HEK293 (cell line): ENCODE measurements around the gene GNAS-AS1.

Experiments used
- CTCF ChIA-PET: fragments of 350-600 bp; formaldehyde crosslinking; extraction: SDS; loops from one replicate; lab custom pipeline; 2021; ENCODE audit warnings: antibody characterized with exemption; lab: Yijun Ruan, JAX
- POLR2A ChIA-PET: fragments of 300-600 bp; formaldehyde crosslinking; extraction: SDS; loops from one replicate; lab custom pipeline; 2020; ENCODE audit warnings: antibody characterized with exemption, inconsistent platforms; lab: Yijun Ruan, JAX
- H3K27ac ChIP-seq: fragments of 200-500 bp; sonication (Bioruptor generic); 2 replicates; pipeline ENCODE4 v1.5.1; 2014; ENCODE audit warnings: low read depth, low read length, control low read depth, inconsistent platforms; ENCODE audit errors: extremely low read depth
- H3K36me3 ChIP-seq, 2 experiments: fragments of 200-500 bp in 1 of 2; sonication (Bioruptor generic) in 1 of 2; 1 replicate in 1 of 2; 2 replicates in 1 of 2; pipeline ENCODE4 v1.5.1; 2014 to 2017; ENCODE audit warnings: inconsistent platforms in 2 of 2, low read length in 2 of 2; ENCODE audit not compliant: control insufficient read depth in 2 of 2, insufficient read depth in 1 of 2
- H3K4me1 ChIP-seq: fragments of 200-500 bp; sonication (Bioruptor generic); 2 replicates; pipeline ENCODE4 v1.5.1; 2014; ENCODE audit warnings: mild to moderate bottlenecking, low read length, inconsistent platforms; ENCODE audit not compliant: control insufficient read depth, insufficient read depth
- H3K4me3 ChIP-seq: 2 replicates; pipeline ENCODE4 v1.5.1; 2011; ENCODE audit warnings: low read depth, mild to moderate bottlenecking, control low read depth, low read length, moderate library complexity
- H3K9me3 ChIP-seq: fragments of 200-500 bp; sonication (Bioruptor generic); 2 replicates; pipeline ENCODE4 v1.5.1; 2014; ENCODE audit warnings: low read depth, low read length, inconsistent platforms; ENCODE audit not compliant: control insufficient read depth, insufficient read depth
- BCL11A ChIP-seq: fragments of 450-650 bp; formaldehyde crosslinking; IDR thresholded peaks from 2 replicates; pipeline ENCODE4 v1.5.1; 2016; ENCODE audit warnings: low read depth, missing biosample characterization, missing genetic modification characterization
- HOXD13 ChIP-seq: sonication (generic); formaldehyde crosslinking; IDR thresholded peaks from 2 replicates; pipeline ENCODE4 v1.8.0; 2022; ENCODE audit warnings: missing genetic modification reagents, borderline replicate concordance
- PRDM1 ChIP-seq: fragments of 450-650 bp; formaldehyde crosslinking; IDR thresholded peaks from 2 replicates; pipeline ENCODE4; 2016; ENCODE audit warnings: missing biosample characterization, missing genetic modification characterization
- SETDB1 ChIP-seq: IDR thresholded peaks from one replicate; pipeline ENCODE4 v1.6.1; 2017; ENCODE audit warnings: mild to moderate bottlenecking, low read length, moderate library complexity, mixed read lengths; ENCODE audit not compliant: insufficient read length
- SP3 ChIP-seq: fragments of 450-650 bp; formaldehyde crosslinking; IDR thresholded peaks from 2 replicates; pipeline ENCODE4 v1.5.1; 2016; ENCODE audit warnings: missing biosample characterization, missing genetic modification characterization
- WT1 ChIP-seq: fragments of 450-650 bp; formaldehyde crosslinking; IDR thresholded peaks from 2 replicates; pipeline ENCODE4 v1.5.1; 2016; ENCODE audit warnings: missing biosample characterization, missing genetic modification characterization
- YY1 ChIP-seq: fragments of 450-650 bp; formaldehyde crosslinking; IDR thresholded peaks from 2 replicates; pipeline ENCODE4 v1.5.1; 2018; ENCODE audit warnings: missing biosample characterization, missing genetic modification characterization
- ZFP3 ChIP-seq: fragments of 450-650 bp; formaldehyde crosslinking; IDR thresholded peaks from 2 replicates; pipeline ENCODE4 v1.5.1; 2016; ENCODE audit warnings: low read depth, missing biosample characterization, missing genetic modification characterization
- ZIC2 ChIP-seq: fragments of 450-650 bp; formaldehyde crosslinking; IDR thresholded peaks from 2 replicates; pipeline ENCODE4 v1.5.1; 2016; ENCODE audit warnings: missing biosample characterization, missing genetic modification characterization
- ZNF114 ChIP-seq: fragments of 450-650 bp; formaldehyde crosslinking; IDR thresholded peaks from 2 replicates; pipeline ENCODE4 v1.5.0; 2017; ENCODE audit warnings: missing biosample characterization, missing genetic modification characterization
- ZNF157 ChIP-seq: fragments of 450-650 bp; formaldehyde crosslinking; IDR thresholded peaks from 2 replicates; pipeline ENCODE4 v1.5.1; 2016; ENCODE audit warnings: missing biosample characterization, missing genetic modification characterization
- ZNF169 ChIP-seq: fragments of 450-650 bp; formaldehyde crosslinking; IDR thresholded peaks from 2 replicates; pipeline ENCODE4 v1.5.1; 2016; ENCODE audit warnings: missing biosample characterization, missing genetic modification characterization
- ZNF48 ChIP-seq: fragments of 450-650 bp; formaldehyde crosslinking; IDR thresholded peaks from 2 replicates; pipeline ENCODE4 v1.5.1; 2016; ENCODE audit warnings: missing biosample characterization, missing genetic modification characterization
- ZNF544 ChIP-seq: fragments of 450-650 bp; formaldehyde crosslinking; IDR thresholded peaks from 2 replicates; pipeline ENCODE4 v1.5.0; 2017; ENCODE audit warnings: missing biosample characterization, missing genetic modification characterization
- ZNF610 ChIP-seq: fragments of 450-650 bp; formaldehyde crosslinking; IDR thresholded peaks from 2 replicates; pipeline ENCODE4 v1.5.1; 2016; ENCODE audit warnings: missing biosample characterization, missing genetic modification characterization, borderline replicate concordance
- ZNF623 ChIP-seq: fragments of 450-650 bp; formaldehyde crosslinking; IDR thresholded peaks from 2 replicates; pipeline ENCODE4 v1.5.1; 2016; ENCODE audit warnings: missing biosample characterization, missing genetic modification characterization
- ZNF664 ChIP-seq: fragments of 450-650 bp; formaldehyde crosslinking; IDR thresholded peaks from 2 replicates; pipeline ENCODE4 v1.5.1; 2016; ENCODE audit warnings: missing biosample characterization, missing genetic modification characterization
- ZNF776 ChIP-seq: fragments of 450-650 bp; formaldehyde crosslinking; IDR thresholded peaks from 2 replicates; pipeline ENCODE4 v1.5.0; 2017; ENCODE audit warnings: missing biosample characterization, missing genetic modification characterization, borderline replicate concordance
- ZSCAN16 ChIP-seq: fragments of 450-650 bp; formaldehyde crosslinking; IDR thresholded peaks from 2 replicates; pipeline ENCODE4 v1.5.1; 2016; ENCODE audit warnings: missing biosample characterization, missing genetic modification characterization
- TF ChIP-seq, protein P1 (sequence below): fragments of 450-650 bp; formaldehyde crosslinking; IDR thresholded peaks from 2 replicates; pipeline ENCODE4 v1.5.1; 2017; ENCODE audit warnings: missing biosample characterization, mild to moderate bottlenecking, missing genetic modification characterization, moderate library complexity
- TF ChIP-seq, protein P2 (sequence below): fragments of 450-650 bp; formaldehyde crosslinking; IDR thresholded peaks from 2 replicates; pipeline ENCODE4 v1.5.1; 2016; ENCODE audit warnings: missing biosample characterization, missing genetic modification characterization
- TF ChIP-seq, protein P3 (sequence below): fragments of 450-650 bp; formaldehyde crosslinking; IDR thresholded peaks from 2 replicates; pipeline ENCODE4 v1.5.1; 2017; ENCODE audit warnings: missing biosample characterization, missing genetic modification characterization
- TF ChIP-seq, protein P4 (sequence below): fragments of 450-650 bp; formaldehyde crosslinking; IDR thresholded peaks from 2 replicates; pipeline ENCODE4 v1.5.1; 2017; ENCODE audit warnings: missing biosample characterization, missing genetic modification characterization
- TF ChIP-seq, protein P5 (sequence below): fragments of 450-650 bp; formaldehyde crosslinking; IDR thresholded peaks from 2 replicates; pipeline ENCODE4 v1.5.1; 2016; ENCODE audit warnings: missing biosample characterization, missing genetic modification characterization, low read depth

The GNAS-AS1 gene

DNA sequence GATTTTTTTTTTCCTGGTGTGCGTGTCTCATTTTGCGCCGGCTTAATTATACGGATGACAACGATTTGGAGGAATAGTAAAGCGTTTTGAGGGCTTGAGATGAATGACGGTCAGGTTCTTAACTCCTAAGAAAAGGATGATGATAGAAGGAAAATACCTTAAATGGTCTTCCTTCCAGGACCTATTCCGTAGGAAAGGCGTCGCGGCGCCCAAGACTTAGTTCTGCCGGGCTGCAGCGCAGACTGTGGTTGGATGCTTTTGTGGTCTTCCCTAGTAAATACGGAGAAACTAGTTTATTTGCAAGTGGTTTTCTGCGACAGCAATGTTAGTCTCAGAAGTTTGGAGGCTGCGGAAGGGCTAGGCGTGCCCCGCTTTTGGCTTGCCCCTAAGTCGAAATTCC, 8.4 kb downstream of the GNAS-AS1 start:
- ChIA-PET POLR2A (no interaction called here), CTCF (no interaction called here)
- Histone ChIP-seq H3K36me3 (peaks cover 0 to 77% of the 10 kb centered on the region in 2 experiments; a peak in 2 of 3 replicates), H3K27ac (no peak overlapping the region), H3K4me3 (no peak overlapping the region), H3K4me1 (no peaks in the 10 kb centered on the region), H3K9me3 (no peaks in the 10 kb centered on the region)
- TF ChIP-seq, protein P1, sequence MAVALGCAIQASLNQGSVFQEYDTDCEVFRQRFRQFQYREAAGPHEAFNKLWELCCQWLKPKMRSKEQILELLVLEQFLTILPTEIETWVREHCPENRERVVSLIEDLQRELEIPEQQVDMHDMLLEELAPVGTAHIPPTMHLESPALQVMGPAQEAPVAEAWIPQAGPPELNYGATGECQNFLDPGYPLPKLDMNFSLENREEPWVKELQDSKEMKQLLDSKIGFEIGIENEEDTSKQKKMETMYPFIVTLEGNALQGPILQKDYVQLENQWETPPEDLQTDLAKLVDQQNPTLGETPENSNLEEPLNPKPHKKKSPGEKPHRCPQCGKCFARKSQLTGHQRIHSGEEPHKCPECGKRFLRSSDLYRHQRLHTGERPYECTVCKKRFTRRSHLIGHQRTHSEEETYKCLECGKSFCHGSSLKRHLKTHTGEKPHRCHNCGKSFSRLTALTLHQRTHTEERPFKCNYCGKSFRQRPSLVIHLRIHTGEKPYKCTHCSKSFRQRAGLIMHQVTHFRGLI (tag by site-specific recombination), result no peak
- TF ChIP-seq ZNF544 (tag by site-specific recombination), result no peak
- TF ChIP-seq ZFP3 (tag by site-specific recombination), result no peak
- TF ChIP-seq ZNF664 (tag by site-specific recombination), result no peak
- no peak for TF ChIP-seq ZNF48 (tag by site-specific recombination)
- no peak for TF ChIP-seq ZNF114
- TF ChIP-seq HOXD13 (CRISPR knock-in tag), result no peak
- TF ChIP-seq, protein P2, sequence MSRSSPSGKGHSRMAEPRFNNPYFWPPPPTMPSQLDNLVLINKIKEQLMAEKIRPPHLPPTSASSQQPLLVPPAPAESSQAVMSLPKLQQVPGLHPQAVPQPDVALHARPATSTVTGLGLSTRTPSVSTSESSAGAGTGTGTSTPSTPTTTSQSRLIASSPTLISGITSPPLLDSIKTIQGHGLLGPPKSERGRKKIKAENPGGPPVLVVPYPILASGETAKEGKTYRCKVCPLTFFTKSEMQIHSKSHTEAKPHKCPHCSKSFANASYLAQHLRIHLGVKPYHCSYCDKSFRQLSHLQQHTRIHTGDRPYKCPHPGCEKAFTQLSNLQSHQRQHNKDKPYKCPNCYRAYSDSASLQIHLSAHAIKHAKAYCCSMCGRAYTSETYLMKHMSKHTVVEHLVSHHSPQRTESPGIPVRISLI (tag by site-specific recombination), result no peak
- no peak for TF ChIP-seq WT1 (tag by site-specific recombination)
- TF ChIP-seq ZNF623 (tag by site-specific recombination), result no peak
- TF ChIP-seq YY1 (tag by site-specific recombination), result no peak
- no peak for TF ChIP-seq ZNF610 (tag by site-specific recombination)
- TF ChIP-seq PRDM1, result no peak
- no peak for TF ChIP-seq ZIC2 (tag by site-specific recombination)
- TF ChIP-seq ZSCAN16 (tag by site-specific recombination), result no peak

DNA sequence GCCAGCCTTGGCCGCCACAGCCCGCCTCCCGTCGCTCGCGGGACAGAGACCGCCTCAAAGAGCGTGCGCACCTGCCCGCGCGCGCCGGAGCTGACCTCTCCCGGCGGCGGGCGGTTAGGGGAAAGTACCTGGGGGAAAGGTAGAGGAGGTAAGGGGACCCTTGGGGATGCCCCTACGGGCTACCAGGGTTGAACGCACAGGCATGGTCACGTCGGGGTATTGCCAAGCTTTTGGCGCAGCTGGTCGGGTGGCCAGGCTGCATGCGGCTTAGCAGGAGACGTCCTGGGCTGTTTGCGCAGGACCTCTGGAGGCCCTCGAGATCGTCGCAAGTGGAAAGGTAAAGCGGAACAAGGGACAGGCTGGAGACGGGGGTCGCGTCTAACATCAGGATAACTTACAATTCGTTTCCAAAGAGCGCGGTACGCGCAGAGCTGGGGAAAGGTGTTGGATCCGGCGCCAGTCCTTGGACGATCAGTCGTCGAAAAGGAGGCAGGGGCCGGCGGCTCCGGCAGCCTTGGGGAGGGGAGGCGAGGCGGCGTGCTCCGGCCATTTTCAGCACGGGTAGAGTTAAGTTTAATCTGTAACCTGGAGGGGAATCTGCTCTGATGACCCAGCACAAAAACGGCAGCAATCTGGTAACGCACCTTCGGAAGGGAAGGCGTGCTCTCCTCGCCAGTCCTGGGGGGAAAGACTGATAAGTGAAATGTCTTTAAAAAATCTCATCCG, 9.0 kb downstream of the GNAS-AS1 start:
- peaks cover 0 to 77% of the 10 kb centered on the region in 2 experiments; a peak in 2 of 3 replicates for H3K36me3 ChIP-seq
- no peak overlapping the region for H3K27ac ChIP-seq
- no peaks in the 10 kb centered on the region for H3K4me1 ChIP-seq
- CTCF ChIA-PET, result interaction anchor here (0.6 to 1.1 kb wide), 4 partner anchors 103 to 435 kb away, joined by 3 to 4 read pairs (median 4); no protein-coding TSS in a partner anchor
- no peak overlapping the region for H3K4me3 ChIP-seq
- POLR2A ChIA-PET, result no interaction called here
- H3K9me3 ChIP-seq, result no peaks in the 10 kb centered on the region
- TF ChIP-seq, protein P3, sequence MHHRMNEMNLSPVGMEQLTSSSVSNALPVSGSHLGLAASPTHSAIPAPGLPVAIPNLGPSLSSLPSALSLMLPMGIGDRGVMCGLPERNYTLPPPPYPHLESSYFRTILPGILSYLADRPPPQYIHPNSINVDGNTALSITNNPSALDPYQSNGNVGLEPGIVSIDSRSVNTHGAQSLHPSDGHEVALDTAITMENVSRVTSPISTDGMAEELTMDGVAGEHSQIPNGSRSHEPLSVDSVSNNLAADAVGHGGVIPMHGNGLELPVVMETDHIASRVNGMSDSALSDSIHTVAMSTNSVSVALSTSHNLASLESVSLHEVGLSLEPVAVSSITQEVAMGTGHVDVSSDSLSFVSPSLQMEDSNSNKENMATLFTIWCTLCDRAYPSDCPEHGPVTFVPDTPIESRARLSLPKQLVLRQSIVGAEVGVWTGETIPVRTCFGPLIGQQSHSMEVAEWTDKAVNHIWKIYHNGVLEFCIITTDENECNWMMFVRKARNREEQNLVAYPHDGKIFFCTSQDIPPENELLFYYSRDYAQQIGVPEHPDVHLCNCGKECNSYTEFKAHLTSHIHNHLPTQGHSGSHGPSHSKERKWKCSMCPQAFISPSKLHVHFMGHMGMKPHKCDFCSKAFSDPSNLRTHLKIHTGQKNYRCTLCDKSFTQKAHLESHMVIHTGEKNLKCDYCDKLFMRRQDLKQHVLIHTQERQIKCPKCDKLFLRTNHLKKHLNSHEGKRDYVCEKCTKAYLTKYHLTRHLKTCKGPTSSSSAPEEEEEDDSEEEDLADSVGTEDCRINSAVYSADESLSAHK (tag by site-specific recombination), result no peak
- TF ChIP-seq BCL11A (tag by site-specific recombination), result no peak
- TF ChIP-seq ZNF157, result no peak
- no peak for TF ChIP-seq ZNF169 (tag by site-specific recombination)
- TF ChIP-seq, protein P4, sequence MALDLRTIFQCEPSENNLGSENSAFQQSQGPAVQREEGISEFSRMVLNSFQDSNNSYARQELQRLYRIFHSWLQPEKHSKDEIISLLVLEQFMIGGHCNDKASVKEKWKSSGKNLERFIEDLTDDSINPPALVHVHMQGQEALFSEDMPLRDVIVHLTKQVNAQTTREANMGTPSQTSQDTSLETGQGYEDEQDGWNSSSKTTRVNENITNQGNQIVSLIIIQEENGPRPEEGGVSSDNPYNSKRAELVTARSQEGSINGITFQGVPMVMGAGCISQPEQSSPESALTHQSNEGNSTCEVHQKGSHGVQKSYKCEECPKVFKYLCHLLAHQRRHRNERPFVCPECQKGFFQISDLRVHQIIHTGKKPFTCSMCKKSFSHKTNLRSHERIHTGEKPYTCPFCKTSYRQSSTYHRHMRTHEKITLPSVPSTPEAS (tag by site-specific recombination), result no peak
- TF ChIP-seq SP3 (tag by site-specific recombination), result no peak
- no peak for TF ChIP-seq SETDB1
- TF ChIP-seq, protein P5, sequence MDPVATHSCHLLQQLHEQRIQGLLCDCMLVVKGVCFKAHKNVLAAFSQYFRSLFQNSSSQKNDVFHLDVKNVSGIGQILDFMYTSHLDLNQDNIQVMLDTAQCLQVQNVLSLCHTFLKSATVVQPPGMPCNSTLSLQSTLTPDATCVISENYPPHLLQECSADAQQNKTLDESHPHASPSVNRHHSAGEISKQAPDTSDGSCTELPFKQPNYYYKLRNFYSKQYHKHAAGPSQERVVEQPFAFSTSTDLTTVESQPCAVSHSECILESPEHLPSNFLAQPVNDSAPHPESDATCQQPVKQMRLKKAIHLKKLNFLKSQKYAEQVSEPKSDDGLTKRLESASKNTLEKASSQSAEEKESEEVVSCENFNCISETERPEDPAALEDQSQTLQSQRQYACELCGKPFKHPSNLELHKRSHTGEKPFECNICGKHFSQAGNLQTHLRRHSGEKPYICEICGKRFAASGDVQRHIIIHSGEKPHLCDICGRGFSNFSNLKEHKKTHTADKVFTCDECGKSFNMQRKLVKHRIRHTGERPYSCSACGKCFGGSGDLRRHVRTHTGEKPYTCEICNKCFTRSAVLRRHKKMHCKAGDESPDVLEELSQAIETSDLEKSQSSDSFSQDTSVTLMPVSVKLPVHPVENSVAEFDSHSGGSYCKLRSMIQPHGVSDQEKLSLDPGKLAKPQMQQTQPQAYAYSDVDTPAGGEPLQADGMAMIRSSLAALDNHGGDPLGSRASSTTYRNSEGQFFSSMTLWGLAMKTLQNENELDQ (tag by site-specific recombination), result no peak
- TF ChIP-seq ZFP3 (tag by site-specific recombination), result no peak
- TF ChIP-seq ZNF776, result no peak
